Activated CD4-positive, alpha-beta T cell treated with anti-CD3 and anti-CD28 coated beads for 4 hours (primary cell): ENCODE measurements around the gene DUSP18.
A peak's percentile ranks its signal among the peaks of the same experiment; 100 is the strongest.
"Not testable (repeated sequence)": the region's sequence is repeated elsewhere in the genome, so short reads cannot be mapped to it uniquely, and the experiment has no call there.

Experiments used
- DNase-seq, 2 donors: peaks; one replicate each; pipeline ENCODE4 v3.0.0-alpha.2; 2020

The DUSP18 gene

GRCh38 chr22:30667494-30668385 is at the start of gene DUSP18:
Gene DUSP18, minus strand, starts transcription at chr22:30667875. Its CDS starts 3,872 bp downstream, at chr22:30664003.
- peak; percentile 91 to 94 for DNase-seq

DNA sequence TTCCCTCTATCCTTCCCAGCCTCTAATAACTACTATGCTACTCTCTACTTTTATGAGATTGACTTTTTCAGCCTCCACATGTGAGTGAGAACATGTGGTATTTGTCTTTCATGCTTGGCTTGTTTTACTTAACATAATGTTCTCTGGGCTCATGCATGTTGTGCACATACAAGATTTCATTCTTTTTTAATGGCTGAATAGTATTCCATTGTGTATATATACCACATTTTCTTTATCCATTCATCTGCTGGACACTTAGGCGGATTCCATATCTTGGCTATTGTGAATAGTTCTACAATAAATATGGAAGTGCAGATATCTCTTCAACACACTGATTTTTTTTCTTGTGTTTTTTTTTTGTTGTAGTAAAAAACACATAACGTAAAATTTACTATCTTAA is 46.4 kb upstream of the DUSP18 start:
- no peak for DNase-seq

DNA sequence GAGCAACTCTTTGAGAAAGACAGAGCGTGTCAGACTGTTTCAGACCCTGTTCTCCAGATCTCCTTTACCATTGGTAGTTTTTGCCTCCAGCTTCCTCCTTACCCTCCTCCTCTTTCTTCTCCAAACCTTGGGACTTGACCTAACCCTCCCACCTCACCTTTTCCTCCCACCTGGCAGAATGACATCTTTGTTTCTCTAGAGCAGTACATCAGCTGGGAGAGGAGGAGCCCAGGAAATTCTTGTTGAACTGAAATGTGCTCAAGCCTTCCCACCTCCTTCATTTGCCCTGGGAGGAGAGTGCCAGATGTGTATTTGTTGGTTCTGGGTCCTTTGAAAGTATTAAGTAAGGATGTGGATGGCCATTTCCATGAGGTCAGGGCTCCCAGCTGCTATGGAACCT is 44.4 kb upstream of the DUSP18 start:
- no peak for DNase-seq

- DNase-seq = not testable (repeated sequence)
Measured at GRCh38 chr22:30709980-30710379, 42.3 kb upstream of the DUSP18 start.

DNA sequence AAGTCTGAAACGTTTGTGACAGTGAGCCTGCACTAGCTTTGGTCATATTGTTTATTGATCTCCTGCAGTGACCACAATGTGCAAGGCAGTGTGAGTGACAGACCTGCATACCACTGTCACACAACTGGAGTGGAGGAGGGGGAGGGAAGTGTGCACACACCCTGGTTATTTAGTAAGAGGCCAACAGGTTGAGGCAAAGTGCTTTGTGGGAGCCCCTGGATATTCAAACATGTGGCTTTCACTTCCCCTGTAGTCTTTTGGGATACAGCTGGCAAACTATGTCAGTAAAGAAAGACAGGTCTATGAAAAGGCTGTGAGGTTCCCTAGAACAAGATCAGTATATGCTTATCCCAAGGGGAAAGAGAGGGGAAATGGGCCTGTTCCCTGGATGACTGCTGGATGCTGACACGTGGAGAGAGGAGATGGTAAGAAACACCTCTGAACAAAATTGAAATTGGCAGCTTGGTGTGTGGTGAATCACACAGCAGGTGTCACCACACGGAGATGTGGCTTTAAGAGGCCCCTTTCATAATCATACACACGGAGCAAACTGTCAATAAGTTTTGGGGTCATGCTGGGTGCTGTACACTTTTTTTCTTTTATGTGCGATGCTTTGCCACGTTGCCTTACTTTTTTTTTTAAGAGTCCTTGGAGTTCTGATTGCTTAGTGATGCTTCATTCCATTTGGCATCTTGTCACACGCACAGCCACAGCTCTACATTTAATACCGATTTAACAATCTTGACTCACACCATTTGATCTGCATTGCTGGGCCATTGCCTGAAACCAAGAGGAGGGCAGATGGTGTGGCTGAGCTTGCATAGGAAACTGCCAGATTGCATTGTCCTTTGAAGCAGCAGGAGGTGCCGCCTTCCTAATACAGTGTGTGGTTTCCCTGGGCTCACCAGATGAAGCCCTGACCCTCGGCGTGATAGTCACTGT is 38.3 kb upstream of the DUSP18 start:
- DNase-seq = no peak

- no peak for DNase-seq
Measured at GRCh38 chr22:30704978-30705377, 37.3 kb upstream of the DUSP18 start.

DNA sequence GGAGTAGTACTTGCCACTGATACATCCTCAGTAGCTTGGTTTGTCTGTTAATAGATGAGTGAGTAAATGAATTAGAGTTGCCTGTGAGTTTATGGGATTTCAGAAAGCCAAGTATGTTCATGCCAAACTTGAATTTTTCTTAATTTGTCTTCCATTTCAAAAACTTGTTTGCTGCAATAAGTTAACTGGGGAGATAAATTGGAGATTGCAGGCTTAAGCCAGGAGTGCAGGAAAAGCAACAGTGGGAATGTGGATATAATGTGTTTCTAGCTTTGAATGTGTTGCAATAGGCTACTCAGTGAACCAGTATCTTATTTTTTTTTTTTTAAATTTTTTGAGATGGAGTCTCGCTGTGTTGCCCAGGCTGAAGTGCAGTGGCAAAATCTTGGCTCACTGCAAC is 35.2 kb upstream of the DUSP18 start:
- DNase-seq = no peak

DNA sequence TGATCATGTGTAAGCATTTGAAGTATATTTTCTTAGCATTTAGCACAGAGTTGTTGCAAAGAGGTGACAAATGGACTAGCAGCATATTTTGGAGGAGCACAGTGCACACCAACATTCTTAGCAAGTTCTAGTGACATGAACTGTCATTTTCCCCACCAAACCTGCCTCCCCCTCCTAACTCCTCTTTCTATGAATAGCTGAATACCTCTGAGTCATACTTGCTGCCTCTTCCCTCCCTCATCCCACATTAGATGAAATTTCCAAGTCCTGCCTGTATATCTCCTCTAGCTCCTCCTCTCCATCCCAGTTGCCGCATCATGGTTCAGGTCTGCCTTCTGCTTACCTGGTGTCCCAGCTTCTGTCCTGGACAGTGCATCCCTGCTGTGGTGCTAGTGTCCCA is 34.2 kb upstream of the DUSP18 start:
- DNase-seq = no peak

- DNase-seq = no peak
Measured at GRCh38 chr22:30697975-30698374, 30.3 kb upstream of the DUSP18 start.

GRCh38 chr22:30695871-30696655 is 28.4 kb upstream of the DUSP18 start:
- DNase-seq = no peak

- peak in 1 of 2 donors; percentile 2 for DNase-seq
Measured at GRCh38 chr22:30695351-30695851, 27.7 kb upstream of the DUSP18 start.

GRCh38 chr22:30694640-30695350 is 27.1 kb upstream of the DUSP18 start, which contains the start of gene OSBP2:
Gene OSBP2, plus strand, starts transcription at chr22:30694874. Its CDS starts 36 bp downstream, at chr22:30694910.
- peak; percentile 5 to 26 for DNase-seq

DNA sequence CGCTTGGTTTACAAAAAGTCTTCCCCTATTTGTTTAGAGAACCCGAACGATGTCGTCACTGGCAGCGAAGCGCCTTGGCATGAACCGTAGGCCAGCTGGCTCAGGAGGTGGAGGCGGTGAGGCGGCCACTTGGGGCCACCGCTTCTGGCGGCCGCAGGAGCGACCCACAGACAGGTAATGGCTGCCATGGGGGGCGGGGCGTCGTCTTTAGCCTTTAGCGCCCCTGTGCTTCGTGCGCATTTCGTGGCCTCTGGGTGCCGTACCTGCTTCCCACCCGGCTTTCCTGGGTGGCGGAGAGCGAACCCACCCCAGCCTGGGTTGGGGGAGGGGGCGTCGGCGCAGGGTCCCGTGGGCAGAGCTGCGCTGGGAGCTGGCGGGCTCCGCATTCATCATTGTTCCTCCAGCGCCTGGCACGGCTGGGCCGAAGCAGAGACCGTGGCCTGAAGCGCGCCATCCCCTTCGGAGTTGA is 26.5 kb upstream of the DUSP18 start:
- peak; percentile 54 to 60 for DNase-seq

- no peak for DNase-seq
Measured at GRCh38 chr22:30691204-30691603, 23.5 kb upstream of the DUSP18 start.

GRCh38 chr22:30689622-30690021 is 21.9 kb upstream of the DUSP18 start:
- DNase-seq = no peak

DNA sequence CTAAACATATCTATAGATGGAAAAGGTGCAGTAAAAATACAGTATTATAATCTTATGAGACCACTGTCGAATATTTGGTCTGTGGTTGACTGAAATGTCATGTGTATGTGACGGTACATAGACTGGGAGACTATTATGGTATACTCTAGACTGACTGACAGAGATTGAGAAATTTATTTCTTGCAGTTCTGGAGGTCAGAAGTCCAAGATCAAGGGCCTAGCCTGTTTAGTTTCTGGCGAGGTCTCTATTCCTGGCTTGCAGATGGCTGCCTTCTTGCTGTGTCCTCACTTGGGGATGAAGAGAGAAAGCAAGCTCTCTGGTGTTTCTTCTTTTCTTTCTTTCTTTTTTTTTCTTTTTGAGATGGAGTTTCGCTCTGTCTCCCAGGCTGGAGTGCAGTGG is 19.7 kb upstream of the DUSP18 start:
- no peak for DNase-seq

DNA sequence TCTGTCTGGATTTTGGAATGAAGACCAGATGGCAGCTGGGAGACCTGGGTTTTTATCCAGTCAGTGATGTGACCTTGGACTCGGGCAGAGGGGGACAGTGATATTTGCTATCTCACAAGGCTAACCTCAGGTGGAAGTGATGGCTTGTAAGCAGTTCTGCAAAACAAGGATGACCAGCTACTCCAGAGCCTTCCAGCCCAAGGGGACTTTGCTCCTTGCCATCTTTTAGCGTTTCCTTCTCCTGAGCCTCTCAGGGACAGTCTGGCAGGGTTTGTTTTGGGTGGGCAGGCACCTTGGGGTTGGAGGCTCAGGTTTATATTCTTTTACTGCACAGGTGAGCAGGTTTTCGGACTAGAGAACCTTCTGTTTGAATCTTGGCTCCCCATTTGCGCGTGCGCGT is 17.5 kb upstream of the DUSP18 start:
- no peak for DNase-seq

GRCh38 chr22:30681831-30682230 is 14.2 kb upstream of the DUSP18 start:
- DNase-seq = no peak

GRCh38 chr22:30680991-30681770 is 13.5 kb upstream of the DUSP18 start:
- DNase-seq = no peak

DNA sequence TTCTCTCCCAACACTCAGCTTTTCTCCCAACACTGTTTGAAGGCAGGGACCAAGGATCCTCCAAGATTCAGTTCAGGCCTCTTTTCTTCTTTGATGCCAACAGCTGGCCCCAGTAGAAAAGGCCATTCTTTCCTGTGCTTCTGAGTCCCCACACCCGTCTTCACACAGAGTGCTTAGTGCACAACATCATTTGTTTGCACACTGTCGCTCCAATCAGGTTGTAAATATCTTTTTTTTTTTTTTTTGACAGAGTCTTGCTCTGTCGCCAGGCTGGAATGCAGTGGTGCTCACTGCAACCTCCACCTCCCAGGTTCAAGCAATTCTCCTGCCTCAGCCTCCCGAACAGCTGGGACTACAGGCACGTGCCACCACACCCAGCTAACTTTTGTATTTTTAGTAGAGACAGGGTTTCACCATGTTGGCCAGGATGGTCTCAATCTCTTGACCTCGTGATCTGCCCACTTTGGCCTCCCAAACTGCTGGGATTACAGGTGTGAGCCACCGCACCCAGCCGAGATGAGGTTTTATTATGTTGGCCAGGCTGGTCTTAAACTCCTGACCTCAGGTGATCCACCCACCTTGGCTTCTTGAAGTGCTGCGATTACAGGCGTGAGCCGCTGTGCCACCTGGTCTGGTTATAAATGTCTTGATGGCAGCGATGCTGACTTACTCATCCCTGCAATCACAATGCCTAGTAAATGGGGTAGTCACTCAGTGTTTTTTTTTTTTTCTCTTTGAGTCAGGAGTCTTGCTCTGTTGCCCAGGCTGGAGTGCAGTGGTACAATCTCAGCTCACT is 12.4 kb upstream of the DUSP18 start:
- DNase-seq = not testable (repeated sequence)
